Astrocyte (in vitro differentiated cells and primary cell): Measurements from ENCODE around the gene TLN1. TPM values are rescaled to one million over a fixed set of nuclear protein-coding genes. Genes with fewer than 3 reads are reported as not detected.
A peak's percentile ranks its signal among the peaks of the same experiment; 100 is the strongest.

Experiments used
- DNase-seq: peaks from one replicate; pipeline ENCODE4 v3.0.0-alpha.2; 2010; ENCODE audit warnings: low read depth
- FAIRE-seq: peaks from 2 replicates; lab custom pipeline; 2011; peaks lifted over from hg19 to GRCh38; lab: Jason Lieb, UNC
- H2AFZ ChIP-seq: 2 replicates; pipeline ENCODE4 v1.6.0; 2012; ENCODE audit warnings: low read depth, low read length, inconsistent platforms
- H3K27ac ChIP-seq: 2 replicates; pipeline ENCODE4 v1.5.1; 2011; ENCODE audit warnings: low read depth, low read length, inconsistent platforms
- H3K27me3 ChIP-seq: 2 replicates; pipeline ENCODE4 v1.6.0; 2011; ENCODE audit warnings: low read length, inconsistent platforms; ENCODE audit not compliant: insufficient read depth
- H3K36me3 ChIP-seq: 2 replicates; pipeline ENCODE4 v1.5.1; 2011; ENCODE audit warnings: low read length, inconsistent platforms; ENCODE audit not compliant: insufficient read depth
- H3K4me1 ChIP-seq: 2 replicates; pipeline ENCODE4 v1.5.1; 2011; ENCODE audit warnings: low read length, inconsistent platforms; ENCODE audit not compliant: insufficient read depth
- H3K4me2 ChIP-seq: 2 replicates; pipeline ENCODE4 v1.6.0; 2012; ENCODE audit warnings: low read length, inconsistent platforms
- H3K4me3 ChIP-seq: 2 replicates; pipeline ENCODE4 v1.5.1; 2011; ENCODE audit warnings: low read depth, mild to moderate bottlenecking, low read length, inconsistent platforms; ENCODE audit not compliant: insufficient read depth
- H3K79me2 ChIP-seq: 2 replicates; pipeline ENCODE4 v1.6.0; 2012; ENCODE audit warnings: mild to moderate bottlenecking, low read length, inconsistent platforms; ENCODE audit not compliant: insufficient read depth
- H3K9ac ChIP-seq: 2 replicates; pipeline ENCODE4 v1.6.0; 2012; ENCODE audit warnings: mild to moderate bottlenecking, low read length, inconsistent platforms
- H3K9me3 ChIP-seq: 2 replicates; pipeline ENCODE4 v1.5.1; 2012; ENCODE audit warnings: low read depth, mild to moderate bottlenecking, low read length, inconsistent platforms; ENCODE audit not compliant: insufficient read depth
- H4K20me1 ChIP-seq: 2 replicates; pipeline ENCODE4 v1.6.0; 2012; ENCODE audit warnings: low read length, inconsistent platforms; ENCODE audit not compliant: insufficient read depth
- H3K27ac Mint-ChIP-seq: one replicate; pipeline ENCODE4 v1.8.0; 2021; ENCODE audit warnings: mild to moderate bottlenecking, mixed read lengths; ENCODE audit not compliant: unreplicated experiment
- H3K27me3 Mint-ChIP-seq: one replicate; pipeline ENCODE4 v1.8.0; 2021; ENCODE audit warnings: low read depth, mixed read lengths; ENCODE audit not compliant: unreplicated experiment
- H3K36me3 Mint-ChIP-seq: one replicate; pipeline ENCODE4 v1.8.0; 2021; ENCODE audit warnings: low read depth, mixed read lengths; ENCODE audit not compliant: unreplicated experiment
- H3K4me1 Mint-ChIP-seq: one replicate; pipeline ENCODE4 v1.8.0; 2021; ENCODE audit warnings: low read depth, mixed read lengths; ENCODE audit not compliant: unreplicated experiment
- H3K4me3 Mint-ChIP-seq: one replicate; pipeline ENCODE4 v1.8.0; 2021; ENCODE audit warnings: mild to moderate bottlenecking, moderate library complexity, mixed read lengths; ENCODE audit not compliant: unreplicated experiment
- H3K9me3 Mint-ChIP-seq: one replicate; pipeline ENCODE4 v1.8.0; 2021; ENCODE audit warnings: mild to moderate bottlenecking, mixed read lengths; ENCODE audit not compliant: unreplicated experiment
- EZH2 ChIP-seq: IDR thresholded peaks from 2 replicates; pipeline ENCODE4 v1.6.1; 2012; ENCODE audit warnings: mild to moderate bottlenecking, low read length, inconsistent platforms; ENCODE audit not compliant: insufficient read depth
- total RNA-seq: library from RNA; stranded (reverse); gene quantifications from 2 replicates; pipeline ENCODE4 v1.2.1, GENCODE V29; 2021
- TF ChIP-seq, protein P1 (sequence below): IDR thresholded peaks from 2 replicates; pipeline ENCODE4 v1.5.1; 2011; ENCODE audit warnings: low read depth, mild to moderate bottlenecking, inconsistent platforms, low read length, moderate library complexity; ENCODE audit not compliant: insufficient read depth

Gene TLN1
- total RNA-seq, 1 donor from 2014 or later: 525 TPM

GRCh38 chr9:35748858-35749514, 17.0 kb upstream of the TLN1 start, which contains the start of the genes GBA2 and RGP1:
TSS of gene GBA2 (minus strand) at chr9:35749228. CDS start at chr9:35748704, 524 bp downstream.
TSS of gene RGP1 (plus strand) at chr9:35749287. CDS start at chr9:35749756, 469 bp downstream.
- TF ChIP-seq, protein P1, sequence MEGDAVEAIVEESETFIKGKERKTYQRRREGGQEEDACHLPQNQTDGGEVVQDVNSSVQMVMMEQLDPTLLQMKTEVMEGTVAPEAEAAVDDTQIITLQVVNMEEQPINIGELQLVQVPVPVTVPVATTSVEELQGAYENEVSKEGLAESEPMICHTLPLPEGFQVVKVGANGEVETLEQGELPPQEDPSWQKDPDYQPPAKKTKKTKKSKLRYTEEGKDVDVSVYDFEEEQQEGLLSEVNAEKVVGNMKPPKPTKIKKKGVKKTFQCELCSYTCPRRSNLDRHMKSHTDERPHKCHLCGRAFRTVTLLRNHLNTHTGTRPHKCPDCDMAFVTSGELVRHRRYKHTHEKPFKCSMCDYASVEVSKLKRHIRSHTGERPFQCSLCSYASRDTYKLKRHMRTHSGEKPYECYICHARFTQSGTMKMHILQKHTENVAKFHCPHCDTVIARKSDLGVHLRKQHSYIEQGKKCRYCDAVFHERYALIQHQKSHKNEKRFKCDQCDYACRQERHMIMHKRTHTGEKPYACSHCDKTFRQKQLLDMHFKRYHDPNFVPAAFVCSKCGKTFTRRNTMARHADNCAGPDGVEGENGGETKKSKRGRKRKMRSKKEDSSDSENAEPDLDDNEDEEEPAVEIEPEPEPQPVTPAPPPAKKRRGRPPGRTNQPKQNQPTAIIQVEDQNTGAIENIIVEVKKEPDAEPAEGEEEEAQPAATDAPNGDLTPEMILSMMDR: no peak
- TF ChIP-seq EZH2: no peak
- peak within 1 kb of the TSS; percentile 92 for H3K4me3 ChIP-seq
- Mint-ChIP-seq H3K4me3 (peak within 1 kb of the TSS; percentile 95), H3K27me3 (no peaks in the 10 kb centered on the region), H3K9me3 (no peaks in the 10 kb centered on the region), H3K36me3 (peaks cover 29% of the 10 kb centered on the region), H3K27ac (peak within 1 kb of the TSS; percentile 79), H3K4me1 (peaks cover 22% of the 10 kb centered on the region)
- H3K36me3 ChIP-seq: peaks cover 28% of the 10 kb centered on the region
- H3K9me3 ChIP-seq: no peaks in the 10 kb centered on the region
- DNase-seq (peak; percentile 47), FAIRE-seq (no peak)
- no peaks in the 10 kb centered on the region for H3K27me3 ChIP-seq
- H3K4me2 ChIP-seq: peak within 1 kb of the TSS; percentile 95
- H3K9ac ChIP-seq: peak within 1 kb of the TSS; percentile 93
- H2AFZ ChIP-seq: peak within 1 kb of the TSS; percentile 91
- H3K27ac ChIP-seq: peak within 1 kb of the TSS; percentile 63
- H3K79me2 ChIP-seq: peaks cover 65% of the 10 kb centered on the region
- H3K4me1 ChIP-seq: peaks cover 27% of the 10 kb centered on the region
- H4K20me1 ChIP-seq: peaks cover 48% of the 10 kb centered on the region

- Mint-ChIP-seq H3K9me3 (no peaks in the 10 kb centered on the region), H3K27ac (peak overlapping the region; percentile 79), H3K36me3 (peaks cover 24% of the 10 kb centered on the region), H3K4me3 (peak overlapping the region; percentile 83), H3K4me1 (peaks cover 22% of the 10 kb centered on the region), H3K27me3 (no peaks in the 10 kb centered on the region)
- H3K4me3 ChIP-seq: peak overlapping the region; percentile 92
- H2AFZ ChIP-seq: peak overlapping the region; percentile 91
- TF ChIP-seq EZH2: no peak
- H3K79me2 ChIP-seq: peaks cover 71% of the 10 kb centered on the region
- DNase-seq (no peak), FAIRE-seq (no peak)
- peaks cover 52% of the 10 kb centered on the region for H4K20me1 ChIP-seq
- H3K9me3 ChIP-seq: no peaks in the 10 kb centered on the region
- peaks cover 29% of the 10 kb centered on the region for H3K36me3 ChIP-seq
- no peaks in the 10 kb centered on the region for H3K27me3 ChIP-seq
- peak overlapping the region; percentile 93 for H3K9ac ChIP-seq
- peak overlapping the region; percentile 95 for H3K4me2 ChIP-seq
- H3K4me1 ChIP-seq: peaks cover 26% of the 10 kb centered on the region
- peak overlapping the region; percentile 63 for H3K27ac ChIP-seq
Observed at GRCh38 chr9:35748242-35748857, 16.4 kb upstream of the TLN1 start.

- peak overlapping the region; percentile 83 for H3K4me3 Mint-ChIP-seq
- H4K20me1 ChIP-seq: peaks cover 57% of the 10 kb centered on the region
- H3K27ac ChIP-seq: no peak overlapping the region
- peaks cover 22% of the 10 kb centered on the region for H3K4me1 Mint-ChIP-seq
- no peaks in the 10 kb centered on the region for H3K9me3 ChIP-seq
- H2AFZ ChIP-seq: no peak overlapping the region
- TF ChIP-seq EZH2: no peak
- TF ChIP-seq, protein P1: no peak
- H3K36me3 Mint-ChIP-seq: peaks cover 24% of the 10 kb centered on the region
- peak overlapping the region; percentile 92 for H3K4me3 ChIP-seq
- peak overlapping the region; percentile 95 for H3K4me2 ChIP-seq
- peaks cover 80% of the 10 kb centered on the region for H3K79me2 ChIP-seq
- peaks cover 26% of the 10 kb centered on the region for H3K4me1 ChIP-seq
- H3K9me3 Mint-ChIP-seq: no peaks in the 10 kb centered on the region
- peak overlapping the region; percentile 13 for H3K9ac ChIP-seq
- no peak overlapping the region for H3K27ac Mint-ChIP-seq
- H3K27me3 ChIP-seq: no peaks in the 10 kb centered on the region
- DNase-seq (no peak), FAIRE-seq (no peak)
- H3K36me3 ChIP-seq: peaks cover 31% of the 10 kb centered on the region
- no peaks in the 10 kb centered on the region for H3K27me3 Mint-ChIP-seq
Observed at GRCh38 chr9:35746583-35746982, 14.6 kb upstream of the TLN1 start.
